Astrocyte of the cerebellum (primary cell): ENCODE results near the gene GTF2IRD1.
"Not testable (repeated sequence)": the region's sequence is repeated elsewhere in the genome, so short reads cannot be mapped to it uniquely, and the experiment has no call there.

ENCODE experiments used
- DNase-seq: peaks from one replicate; pipeline ENCODE4 v3.0.0-alpha.2; 2011; ENCODE audit warnings: low read depth
- H3K4me3 ChIP-seq: 2 replicates; pipeline ENCODE4 v1.5.1; 2011; ENCODE audit warnings: mild to moderate bottlenecking, low read depth, low read length, moderate library complexity
- CTCF ChIP-seq: IDR thresholded peaks from 2 replicates; pipeline ENCODE4 v1.5.1; 2012; ENCODE audit warnings: low read length, low read depth, moderate library complexity, mild to moderate bottlenecking; ENCODE audit errors: missing control alignments
- in situ Hi-C: cut with HindIII; loops from 2 replicates; pipeline ENCODE4 v1.10.0; 2017; ENCODE audit warnings: low sequenced_read_pairs

The GTF2IRD1 gene

GRCh38 chr7:74522281-74522905, 68.7 kb downstream of the GTF2IRD1 start:
- DNase-seq, result no peak
- no peak for TF ChIP-seq CTCF
- no peak overlapping the region for H3K4me3 ChIP-seq
- in situ Hi-C loops, result no loop called here

GRCh38 chr7:74523015-74523414, 69.3 kb downstream of the GTF2IRD1 start:
- no peak overlapping the region for H3K4me3 ChIP-seq
- in situ Hi-C loops, result no loop called here
- TF ChIP-seq CTCF, result no peak
- no peak for DNase-seq

GRCh38 chr7:74525140-74525539, 71.4 kb downstream of the GTF2IRD1 start:
- no peak for DNase-seq
- no peak for TF ChIP-seq CTCF
- in situ Hi-C loops, result no loop called here
- H3K4me3 ChIP-seq, result no peak overlapping the region

- DNase-seq, result no peak
- TF ChIP-seq CTCF, result no peak
- H3K4me3 ChIP-seq, result no peak overlapping the region
- in situ Hi-C loops, result no loop called here
Observed at GRCh38 chr7:74525881-74526280, 72.2 kb downstream of the GTF2IRD1 start.

GRCh38 chr7:74526780-74527179, 73.1 kb downstream of the GTF2IRD1 start:
- in situ Hi-C loops, result no loop called here
- no peak for TF ChIP-seq CTCF
- no peak for DNase-seq

GRCh38 chr7:74527842-74528241, 74.1 kb downstream of the GTF2IRD1 start:
- no peak for DNase-seq
- in situ Hi-C loops, result no loop called here
- TF ChIP-seq CTCF, result no peak
- H3K4me3 ChIP-seq, result no peak overlapping the region

More at GRCh38 chr7:74526780-74527179, 73.1 kb downstream of the GTF2IRD1 start:
- no peak overlapping the region for H3K4me3 ChIP-seq

GRCh38 chr7:74528773-74529172, 75.1 kb downstream of the GTF2IRD1 start:
- H3K4me3 ChIP-seq, in situ Hi-C loops, DNase-seq: not testable (repeated sequence)
